HL-60 (cell line): ENCODE data around the gene PNPLA7.

Experiments used
- CTCF ChIP-seq: IDR thresholded peaks from one replicate; pipeline ENCODE4 v1.5.1; 2011; ENCODE audit warnings: low read length, control low read depth, inconsistent platforms; ENCODE audit not compliant: insufficient read depth
- SPI1 ChIP-seq: IDR thresholded peaks from 2 replicates; pipeline ENCODE4 v1.6.1; 2012; ENCODE audit warnings: low read depth, mild to moderate bottlenecking, borderline replicate concordance

- TF ChIP-seq CTCF, result no peak
- no peak for TF ChIP-seq SPI1
These were observed 119.3 kb downstream of the PNPLA7 start for GRCh38 chr9:137430723-137431415.
